HEK293 (cell line): ENCODE results near the gene RAD52.

ENCODE experiments used
- CTCF ChIP-seq: fragments of 450-650 bp; formaldehyde crosslinking; IDR thresholded peaks from 2 replicates; pipeline ENCODE4 v1.5.1; 2016; ENCODE audit warnings: missing biosample characterization, missing genetic modification characterization
- ZBTB7A ChIP-seq: fragments of 450-650 bp; formaldehyde crosslinking; IDR thresholded peaks from 2 replicates; pipeline ENCODE4 v1.5.1; 2016; ENCODE audit warnings: low read depth, missing biosample characterization, missing genetic modification characterization

GRCh38 chr12:916240-916639, 33.3 kb downstream of the RAD52 start:
- TF ChIP-seq ZBTB7A (tag by site-specific recombination) (no peak), CTCF (tag by site-specific recombination) (no peak)
